Activated CD4-positive, alpha-beta T cell treated with anti-CD3 and anti-CD28 coated beads for 48 hours (primary cell): Measurements from ENCODE around the gene ADPRHL1.

Source experiments
- DNase-seq: peaks from one replicate; pipeline ENCODE4 v3.0.0-alpha.2; 2020

The ADPRHL1 gene

GRCh38 chr13:113452942-113453901, at the start of gene ADPRHL1:
TSS of gene ADPRHL1 (minus strand) at chr13:113453488. CDS start at chr13:113453437, 51 bp downstream.
- DNase-seq, result no peak

GRCh38 chr13:113502686-113503085, 49.4 kb upstream of the ADPRHL1 start:
- no peak for DNase-seq

GRCh38 chr13:113500530-113501265, 47.4 kb upstream of the ADPRHL1 start:
- DNase-seq, result no peak

GRCh38 chr13:113499936-113500335, 46.6 kb upstream of the ADPRHL1 start:
- no peak for DNase-seq

GRCh38 chr13:113498905-113499304, 45.6 kb upstream of the ADPRHL1 start:
- no peak for DNase-seq

GRCh38 chr13:113497217-113497616, 43.9 kb upstream of the ADPRHL1 start:
- no peak for DNase-seq

- DNase-seq, result no peak
These were observed 42.4 kb upstream of the ADPRHL1 start for GRCh38 chr13:113495494-113496210.

GRCh38 chr13:113493315-113493951, 40.1 kb upstream of the ADPRHL1 start:
- no peak for DNase-seq

GRCh38 chr13:113491982-113492381, 38.7 kb upstream of the ADPRHL1 start:
- no peak for DNase-seq

GRCh38 chr13:113491418-113491883, 38.2 kb upstream of the ADPRHL1 start:
- no peak for DNase-seq

GRCh38 chr13:113490496-113491417, 37.5 kb upstream of the ADPRHL1 start, which contains the start of gene DCUN1D2:
TSS of gene DCUN1D2 (minus strand) at chr13:113490711. CDS start at chr13:113490669, 42 bp downstream.
- peak; percentile 80 for DNase-seq

- peak; percentile 60 for DNase-seq
These were observed 36.5 kb upstream of the ADPRHL1 start for GRCh38 chr13:113489549-113490495.

GRCh38 chr13:113489171-113489548, 35.9 kb upstream of the ADPRHL1 start:
- DNase-seq, result no peak

GRCh38 chr13:113488283-113488682, 35.0 kb upstream of the ADPRHL1 start:
- DNase-seq, result no peak

- DNase-seq, result no peak
These were observed 33.4 kb upstream of the ADPRHL1 start for GRCh38 chr13:113486698-113487097.

- no peak for DNase-seq
These were observed 32.3 kb upstream of the ADPRHL1 start for GRCh38 chr13:113485545-113485944.

GRCh38 chr13:113483504-113484293, 30.4 kb upstream of the ADPRHL1 start:
- DNase-seq, result no peak

- no peak for DNase-seq
These were observed 29.8 kb upstream of the ADPRHL1 start for GRCh38 chr13:113483081-113483480.

GRCh38 chr13:113479179-113479578, 25.9 kb upstream of the ADPRHL1 start:
- DNase-seq, result no peak
